Measurements from ENCODE around the gene PARM1.

Gene PARM1

DNA sequence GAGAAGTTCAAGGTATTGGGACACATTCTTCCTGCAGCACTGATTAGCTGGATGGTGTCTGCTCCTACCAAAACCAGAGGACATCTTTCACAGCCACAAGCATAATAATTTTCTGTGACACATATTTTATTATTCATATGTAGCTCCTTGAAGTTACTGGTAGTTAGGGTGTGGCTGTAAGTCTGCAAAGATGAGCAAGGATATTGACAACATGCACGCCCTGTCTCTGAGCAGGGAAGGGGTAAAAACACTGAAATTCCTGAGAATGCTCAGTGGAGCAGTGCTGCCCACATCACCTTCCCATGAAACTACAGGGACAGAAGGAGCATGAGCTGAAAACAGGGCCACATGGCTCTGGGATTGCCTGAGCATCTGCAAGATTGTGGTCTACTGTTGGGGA, 38.9 kb downstream of the PARM1 start:
- TF ChIP-seq RAD21 (IDR thresholded peaks at IDR 0.05; ENCODE audit: low read depth) (no peak), CREB1 (IDR thresholded peaks at IDR 0.05; ENCODE audit: low read depth) (no peak), TEAD4 (IDR thresholded peaks at IDR 0.05) (no peak), EGR1 (IDR thresholded peaks at IDR 0.05) (no peak), TCF12 (IDR thresholded peaks at IDR 0.05; ENCODE audit: low read depth) (no peak)
- TF ChIP-seq, protein P1, sequence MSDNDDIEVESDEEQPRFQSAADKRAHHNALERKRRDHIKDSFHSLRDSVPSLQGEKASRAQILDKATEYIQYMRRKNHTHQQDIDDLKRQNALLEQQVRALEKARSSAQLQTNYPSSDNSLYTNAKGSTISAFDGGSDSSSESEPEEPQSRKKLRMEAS (IDR thresholded peaks at IDR 0.05), result no peak

GRCh38 chr4:74975082-74975481, 42.2 kb downstream of the PARM1 start:
- TF ChIP-seq FOXM1 (IDR thresholded peaks at IDR 0.05; ENCODE audit: borderline replicate concordance, low read depth) (no peak), EGR1 (IDR thresholded peaks at IDR 0.05) (no peak), REST (IDR thresholded peaks at IDR 0.05; ENCODE audit: low read depth) (no peak), ZBTB7A (IDR thresholded peaks at IDR 0.05; ENCODE audit: low read depth) (no peak), EP300 (IDR thresholded peaks at IDR 0.05; ENCODE audit: borderline replicate concordance) (no peak), TEAD4 (IDR thresholded peaks at IDR 0.05) (no peak), TCF12 (IDR thresholded peaks at IDR 0.05; ENCODE audit: low read depth) (no peak), YY1 (IDR thresholded peaks at IDR 0.05; ENCODE audit: low read depth) (no peak), RAD21 (IDR thresholded peaks at IDR 0.05; ENCODE audit: low read depth) (no peak)
- TF ChIP-seq, protein P2, sequence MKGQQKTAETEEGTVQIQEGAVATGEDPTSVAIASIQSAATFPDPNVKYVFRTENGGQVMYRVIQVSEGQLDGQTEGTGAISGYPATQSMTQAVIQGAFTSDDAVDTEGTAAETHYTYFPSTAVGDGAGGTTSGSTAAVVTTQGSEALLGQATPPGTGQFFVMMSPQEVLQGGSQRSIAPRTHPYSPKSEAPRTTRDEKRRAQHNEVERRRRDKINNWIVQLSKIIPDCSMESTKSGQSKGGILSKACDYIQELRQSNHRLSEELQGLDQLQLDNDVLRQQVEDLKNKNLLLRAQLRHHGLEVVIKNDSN (IDR thresholded peaks at IDR 0.05), result no peak

GRCh38 chr4:74975848-74976824, 43.2 kb downstream of the PARM1 start:
- no peak for TF ChIP-seq FOXM1 (IDR thresholded peaks at IDR 0.05; ENCODE audit: borderline replicate concordance, low read depth)
- TF ChIP-seq, protein P2 (IDR thresholded peaks at IDR 0.05), result no peak
- no peak for TF ChIP-seq EGR1 (IDR thresholded peaks at IDR 0.05)
- no peak for TF ChIP-seq EP300 (IDR thresholded peaks at IDR 0.05; ENCODE audit: borderline replicate concordance)
- TF ChIP-seq REST (IDR thresholded peaks at IDR 0.05; ENCODE audit: low read depth), result no peak
- TF ChIP-seq, protein P1 (IDR thresholded peaks at IDR 0.05), result no peak
- no peak for TF ChIP-seq CEBPB (IDR thresholded peaks at IDR 0.05)
- no peak for TF ChIP-seq YY1 (IDR thresholded peaks at IDR 0.05; ENCODE audit: low read depth)
- TF ChIP-seq TEAD4 (IDR thresholded peaks at IDR 0.05), result no peak
- no peak for TF ChIP-seq TCF12 (IDR thresholded peaks at IDR 0.05; ENCODE audit: low read depth)
- TF ChIP-seq TAF1 (IDR thresholded peaks at IDR 0.05; ENCODE audit: low read depth), result no peak
- no peak for TF ChIP-seq NFIC (IDR thresholded peaks at IDR 0.05)
- TF ChIP-seq RAD21 (IDR thresholded peaks at IDR 0.05; ENCODE audit: low read depth), result no peak
- TF ChIP-seq CREB1 (IDR thresholded peaks at IDR 0.05; ENCODE audit: low read depth), result no peak
- no peak for TF ChIP-seq ZBTB7A (IDR thresholded peaks at IDR 0.05; ENCODE audit: low read depth)

DNA sequence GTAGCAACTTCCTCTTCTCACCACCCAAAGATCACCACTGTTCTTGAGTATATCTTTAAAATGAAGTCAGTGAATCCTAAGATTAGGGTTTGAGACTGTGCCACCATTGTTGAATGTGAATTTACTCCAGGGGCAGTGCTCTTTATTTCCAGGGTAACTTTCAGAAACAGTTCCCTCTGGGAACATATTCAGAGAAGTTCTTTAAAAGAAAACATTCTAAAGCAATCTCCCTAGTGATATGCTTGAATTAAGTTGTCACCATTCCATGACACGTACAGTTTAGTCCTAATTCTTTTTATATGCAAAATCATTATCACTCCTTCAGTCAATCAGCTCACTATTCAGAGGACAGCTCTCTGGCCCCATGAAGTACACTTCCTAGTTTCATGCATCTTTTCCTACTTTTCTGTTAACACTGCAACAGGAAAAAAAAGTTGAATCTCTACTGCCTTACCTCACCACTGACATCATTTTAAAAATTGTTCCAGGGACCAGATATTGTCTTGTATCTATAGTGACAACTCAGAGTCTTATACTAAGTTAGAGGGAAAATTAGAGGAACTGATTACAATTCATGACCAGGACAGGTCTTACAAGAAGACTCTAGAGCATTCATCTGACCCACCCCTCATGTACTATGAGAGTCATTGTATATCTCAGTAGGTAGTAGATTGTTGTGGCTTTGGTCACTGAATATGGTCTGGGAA, 49.8 kb downstream of the PARM1 start:
- TF ChIP-seq TCF12 (IDR thresholded peaks at IDR 0.05; ENCODE audit: low read depth), result no peak
- TF ChIP-seq EGR1 (IDR thresholded peaks at IDR 0.05), result no peak
- TF ChIP-seq, protein P2 (IDR thresholded peaks at IDR 0.05), result no peak
- no peak for TF ChIP-seq TEAD4 (IDR thresholded peaks at IDR 0.05)
- no peak for TF ChIP-seq NFIC (IDR thresholded peaks at IDR 0.05)
- TF ChIP-seq RAD21 (IDR thresholded peaks at IDR 0.05; ENCODE audit: low read depth), result no peak
- no peak for TF ChIP-seq CREB1 (IDR thresholded peaks at IDR 0.05; ENCODE audit: low read depth)
- TF ChIP-seq, protein P1 (IDR thresholded peaks at IDR 0.05), result no peak
- TF ChIP-seq FOXM1 (IDR thresholded peaks at IDR 0.05; ENCODE audit: borderline replicate concordance, low read depth), result no peak
- no peak for TF ChIP-seq REST (IDR thresholded peaks at IDR 0.05; ENCODE audit: low read depth)
- no peak for TF ChIP-seq EP300 (IDR thresholded peaks at IDR 0.05; ENCODE audit: borderline replicate concordance)
- TF ChIP-seq ZBTB7A (IDR thresholded peaks at IDR 0.05; ENCODE audit: low read depth), result no peak
- no peak for TF ChIP-seq CEBPB (IDR thresholded peaks at IDR 0.05)
